Brain microvascular endothelial cell (primary cell): Measurements from ENCODE around the gene KCTD19.

Experiments used
- DNase-seq: peaks from one replicate; pipeline ENCODE4 v3.0.0-alpha.2; 2020
- H3K27ac ChIP-seq: fragments of 250-450 bp; sonication (Bioruptor Pico); 2 replicates; pipeline ENCODE4 v1.5.1; 2020; ENCODE audit warnings: mild to moderate bottlenecking, moderate library complexity
- H3K27me3 ChIP-seq: fragments of 250-450 bp; sonication (Bioruptor Pico); replicated peaks from 2 replicates; pipeline ENCODE4 v1.5.1; 2020; ENCODE audit warnings: mild to moderate bottlenecking
- H3K36me3 ChIP-seq: fragments of 250-450 bp; sonication (Bioruptor Pico); replicated peaks from 2 replicates; pipeline ENCODE4 v1.5.1; 2020; ENCODE audit warnings: mild to moderate bottlenecking
- H3K4me3 ChIP-seq: 2 replicates; pipeline ENCODE4 v1.5.1; 2011; ENCODE audit warnings: low read depth, mild to moderate bottlenecking, control low read depth, low read length, moderate library complexity
- in situ Hi-C: cut with HindIII; loops from 2 replicates; pipeline ENCODE4 v1.10.0; 2017; ENCODE audit warnings: low sequenced_read_pairs, low pct_ligation_motif_present
- TF ChIP-seq, protein P1 (sequence below): IDR thresholded peaks from 2 replicates; pipeline ENCODE4 v1.5.1; 2011; ENCODE audit warnings: low read depth, mild to moderate bottlenecking, moderate library complexity, low read length, control low read depth, inconsistent platforms; ENCODE audit errors: missing control alignments

The KCTD19 gene

DNA sequence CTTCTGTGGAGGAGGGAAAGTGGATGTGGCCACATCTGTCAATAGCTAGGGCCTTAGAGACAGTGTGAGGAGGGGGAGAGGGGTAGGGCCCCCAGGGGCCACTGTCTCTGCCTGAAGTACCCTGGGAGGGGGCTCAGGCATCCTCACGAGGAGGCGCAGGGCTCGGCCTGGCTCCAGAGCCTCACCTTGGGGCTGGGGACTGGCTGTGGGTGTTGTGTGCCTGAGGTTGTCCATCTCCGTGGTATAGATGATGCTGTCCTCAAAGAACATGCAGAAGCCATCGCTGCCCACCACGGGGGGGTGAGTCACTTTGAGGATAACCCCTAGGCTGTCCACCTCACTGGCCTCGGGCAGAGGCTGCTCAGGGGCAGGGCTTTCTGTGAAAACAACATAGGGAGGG is 35.1 kb downstream of the KCTD19 start:
- Histone ChIP-seq H3K27ac (no peak overlapping the region), H3K4me3 (no peak overlapping the region), H3K36me3 (no peaks in the 10 kb centered on the region), H3K27me3 (peaks cover 5% of the 10 kb centered on the region)
- in situ Hi-C loops, result no loop called here
- DNase-seq, result no peak
- TF ChIP-seq, protein P1, sequence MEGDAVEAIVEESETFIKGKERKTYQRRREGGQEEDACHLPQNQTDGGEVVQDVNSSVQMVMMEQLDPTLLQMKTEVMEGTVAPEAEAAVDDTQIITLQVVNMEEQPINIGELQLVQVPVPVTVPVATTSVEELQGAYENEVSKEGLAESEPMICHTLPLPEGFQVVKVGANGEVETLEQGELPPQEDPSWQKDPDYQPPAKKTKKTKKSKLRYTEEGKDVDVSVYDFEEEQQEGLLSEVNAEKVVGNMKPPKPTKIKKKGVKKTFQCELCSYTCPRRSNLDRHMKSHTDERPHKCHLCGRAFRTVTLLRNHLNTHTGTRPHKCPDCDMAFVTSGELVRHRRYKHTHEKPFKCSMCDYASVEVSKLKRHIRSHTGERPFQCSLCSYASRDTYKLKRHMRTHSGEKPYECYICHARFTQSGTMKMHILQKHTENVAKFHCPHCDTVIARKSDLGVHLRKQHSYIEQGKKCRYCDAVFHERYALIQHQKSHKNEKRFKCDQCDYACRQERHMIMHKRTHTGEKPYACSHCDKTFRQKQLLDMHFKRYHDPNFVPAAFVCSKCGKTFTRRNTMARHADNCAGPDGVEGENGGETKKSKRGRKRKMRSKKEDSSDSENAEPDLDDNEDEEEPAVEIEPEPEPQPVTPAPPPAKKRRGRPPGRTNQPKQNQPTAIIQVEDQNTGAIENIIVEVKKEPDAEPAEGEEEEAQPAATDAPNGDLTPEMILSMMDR, result no peak

DNA sequence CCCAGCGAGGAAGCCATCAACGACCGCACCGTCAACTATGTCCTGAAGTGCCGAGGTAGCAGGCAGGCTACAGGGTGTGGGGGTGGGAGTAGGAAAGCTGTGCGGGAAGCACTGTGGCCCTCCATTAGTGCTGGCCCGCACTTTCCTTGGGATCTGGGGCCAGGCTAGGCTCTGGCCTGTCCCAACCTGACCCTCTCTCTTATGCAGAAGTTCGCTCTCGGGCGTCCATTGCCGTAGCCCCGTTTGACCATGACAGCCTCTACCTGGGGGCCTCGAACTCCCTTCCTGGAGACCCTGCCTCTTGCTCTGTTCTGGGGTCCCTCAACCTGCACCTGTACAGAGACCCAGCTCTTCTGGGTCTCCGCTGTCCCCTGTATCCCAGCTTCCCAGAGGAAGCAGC is 38.6 kb downstream of the KCTD19 start:
- H3K4me3 ChIP-seq, result no peak overlapping the region
- TF ChIP-seq, protein P1, result no peak
- no peak for DNase-seq
- in situ Hi-C loops, result no loop called here
- H3K27ac ChIP-seq, result no peak overlapping the region
- no peaks in the 10 kb centered on the region for H3K27me3 ChIP-seq
- no peaks in the 10 kb centered on the region for H3K36me3 ChIP-seq

DNA sequence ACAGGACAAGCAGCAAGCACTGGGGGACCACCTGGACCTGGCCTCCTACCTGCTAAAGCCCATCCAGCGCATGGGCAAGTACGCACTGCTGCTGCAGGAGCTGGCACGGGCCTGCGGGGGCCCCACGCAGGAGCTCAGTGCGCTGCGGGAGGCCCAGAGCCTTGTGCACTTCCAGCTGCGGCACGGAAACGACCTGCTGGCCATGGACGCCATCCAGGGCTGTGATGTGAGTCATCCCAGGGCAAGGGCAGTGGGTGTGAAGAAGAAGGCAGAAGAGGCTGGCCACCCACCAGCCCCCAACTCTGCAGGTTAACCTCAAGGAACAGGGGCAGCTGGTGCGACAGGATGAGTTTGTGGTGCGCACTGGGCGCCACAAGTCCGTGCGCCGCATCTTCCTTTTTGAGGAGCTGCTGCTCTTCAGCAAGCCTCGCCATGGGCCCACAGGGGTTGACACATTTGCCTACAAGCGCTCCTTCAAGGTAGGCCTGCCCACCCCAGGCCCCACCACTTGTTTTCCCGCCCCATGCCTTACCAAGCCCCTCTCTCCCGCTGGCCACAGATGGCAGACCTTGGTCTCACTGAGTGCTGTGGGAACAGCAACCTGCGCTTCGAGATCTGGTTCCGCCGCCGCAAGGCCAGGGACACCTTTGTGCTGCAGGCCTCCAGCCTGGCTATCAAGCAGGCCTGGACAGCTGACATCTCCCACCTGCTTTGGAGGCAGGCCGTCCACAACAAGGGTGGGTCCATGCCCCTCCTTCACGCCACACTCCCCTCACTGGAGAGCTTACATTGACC is 39.9 kb downstream of the KCTD19 start:
- in situ Hi-C loops, result no loop called here
- TF ChIP-seq, protein P1, result no peak
- no peak overlapping the region for H3K4me3 ChIP-seq
- H3K36me3 ChIP-seq, result no peaks in the 10 kb centered on the region
- no peak overlapping the region for H3K27ac ChIP-seq
- H3K27me3 ChIP-seq, result no peaks in the 10 kb centered on the region
- no peak for DNase-seq

DNA sequence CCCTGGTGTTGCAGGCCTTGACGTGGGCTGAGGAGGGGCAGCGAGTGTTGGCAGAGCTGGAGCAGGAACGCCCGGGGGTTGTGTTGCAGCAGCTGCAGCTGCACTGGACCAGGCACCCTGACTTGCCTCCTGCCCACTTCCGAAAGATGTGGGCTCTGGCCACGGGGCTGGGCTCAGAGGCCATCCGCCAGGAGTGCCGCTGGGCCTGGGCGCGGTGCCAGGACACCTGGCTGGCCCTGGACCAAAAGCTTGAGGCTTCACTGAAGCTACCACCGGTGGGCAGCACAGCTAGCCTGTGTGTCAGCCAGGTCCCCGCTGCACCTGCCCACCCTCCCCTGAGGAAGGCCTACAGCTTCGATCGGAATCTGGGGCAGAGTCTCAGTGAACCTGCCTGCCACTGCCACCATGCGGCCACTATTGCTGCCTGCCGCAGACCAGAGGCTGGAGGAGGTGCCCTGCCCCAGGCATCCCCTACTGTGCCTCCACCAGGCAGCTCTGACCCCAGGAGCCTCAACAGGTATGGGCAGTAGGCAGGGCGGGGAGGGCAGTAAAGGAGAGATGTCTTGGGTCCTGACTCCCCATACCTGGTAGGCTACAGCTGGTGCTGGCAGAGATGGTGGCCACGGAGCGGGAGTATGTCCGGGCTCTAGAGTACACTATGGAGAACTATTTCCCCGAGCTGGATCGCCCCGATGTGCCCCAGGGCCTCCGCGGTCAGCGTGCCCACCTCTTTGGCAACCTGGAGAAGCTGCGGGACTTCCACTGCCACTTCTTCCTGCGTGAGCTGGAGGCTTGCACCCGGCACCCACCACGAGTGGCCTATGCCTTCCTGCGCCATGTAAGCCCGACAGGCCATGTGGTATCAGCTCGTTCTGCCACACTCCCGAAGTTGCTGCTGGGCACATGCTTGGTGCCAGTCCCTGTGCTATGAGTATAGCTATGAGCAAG is 41.6 kb downstream of the KCTD19 start:
- in situ Hi-C loops, result no loop called here
- DNase-seq, result no peak
- TF ChIP-seq, protein P1, result peak; percentile 75
- Histone ChIP-seq H3K36me3 (no peaks in the 10 kb centered on the region), H3K27ac (no peak overlapping the region), H3K27me3 (no peaks in the 10 kb centered on the region), H3K4me3 (no peak overlapping the region)

DNA sequence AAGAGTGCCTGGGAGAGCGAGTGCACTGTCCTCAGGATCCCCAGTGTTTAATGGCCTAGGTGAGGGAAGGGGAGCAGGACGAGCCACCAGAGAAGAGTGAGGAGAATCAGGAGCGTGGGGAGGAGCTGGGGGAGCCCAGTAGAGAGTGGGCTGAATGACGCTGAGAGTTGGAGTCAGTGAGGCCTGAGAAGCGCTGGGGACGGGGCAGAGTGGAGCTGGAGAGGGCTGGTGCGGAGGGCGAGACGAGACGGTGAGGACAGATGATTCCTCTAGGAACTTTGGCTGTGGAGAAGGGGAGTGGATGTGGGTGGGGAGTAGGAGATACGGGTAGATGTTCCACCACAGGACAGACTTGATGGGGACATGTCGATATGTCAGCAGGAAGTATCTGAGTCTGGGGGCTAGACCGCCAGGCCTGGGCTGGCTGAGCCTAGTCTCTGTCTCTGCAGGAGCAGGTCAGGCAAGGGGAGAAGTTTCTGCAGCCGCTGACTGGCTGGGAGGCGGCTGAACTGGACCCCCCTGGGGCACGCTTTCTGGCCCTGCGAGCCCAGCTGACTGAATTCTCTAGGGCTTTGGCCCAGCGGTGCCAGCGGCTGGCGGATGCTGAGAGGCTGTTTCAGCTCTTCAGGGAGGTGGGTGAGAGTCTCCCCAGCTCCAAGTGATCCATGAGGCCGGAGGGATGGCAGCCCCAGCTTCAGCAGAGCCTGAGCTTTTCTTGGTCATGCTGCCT is 42.5 kb downstream of the KCTD19 start:
- H3K27me3 ChIP-seq, result no peaks in the 10 kb centered on the region
- no peak for DNase-seq
- no peaks in the 10 kb centered on the region for H3K36me3 ChIP-seq
- no peak overlapping the region for H3K27ac ChIP-seq
- TF ChIP-seq, protein P1, result no peak
- no peak overlapping the region for H3K4me3 ChIP-seq
- in situ Hi-C loops, result no loop called here
